ENCODE data around the gene TMEM120A.
"Not testable (repeated sequence)": the region's sequence is repeated elsewhere in the genome, so short reads cannot be mapped to it uniquely, and the experiment has no call there.

- TF ChIP-seq CTCF (conservative IDR thresholded peaks at IDR 0.05; ENCODE audit: low read depth, low read length); EZH2 (IDR thresholded peaks at IDR 0.05; ENCODE audit: low read length, unreplicated experiment); EZH2phosphoT487 (IDR thresholded peaks at IDR 0.05; ENCODE audit: borderline replicate concordance, low read length): not testable (repeated sequence)
These were observed 24.1 kb upstream of the TMEM120A start for GRCh38 chr7:76018520-76018919.

All from PC-3 (cell line).